Stimulated activated CD4-positive, alpha-beta T cell treated with anti-CD3 and anti-CD28 coated beads, Interleukin-4, amount 100 ng/mL, for 24 hours (primary cell): ENCODE data around the gene TFCP2.
"Not testable (repeated sequence)": the region's sequence is repeated elsewhere in the genome, so short reads cannot be mapped to it uniquely, and the experiment has no call there.

Source experiments
- DNase-seq: peaks from one replicate; pipeline ENCODE4 v3.0.0-alpha.2; 2020

Gene TFCP2

GRCh38 chr12:51172515-51173431 is at the start of gene TFCP2:
Gene TFCP2 (minus strand): TSS chr12:51173135. CDS start chr12:51172422, 713 bp downstream.
- DNase-seq = peak; percentile 94

GRCh38 chr12:51222461-51222860 is 49.5 kb upstream of the TFCP2 start:
- DNase-seq = no peak

- DNase-seq = not testable (repeated sequence)
Measured at GRCh38 chr12:51219857-51220256, 46.9 kb upstream of the TFCP2 start.

- DNase-seq = no peak
Measured at GRCh38 chr12:51219322-51219721, 46.4 kb upstream of the TFCP2 start.

- DNase-seq = no peak
Measured at GRCh38 chr12:51218607-51219161, 45.7 kb upstream of the TFCP2 start.

- peak; percentile 71 for DNase-seq
Measured at GRCh38 chr12:51217968-51218606, 45.2 kb upstream of the TFCP2 start, which contains the start of gene POU6F1. Gene POU6F1 (minus strand): TSS chr12:51218062. CDS start chr12:51206836, 11,226 bp downstream.

GRCh38 chr12:51217133-51217967 is 44.4 kb upstream of the TFCP2 start:
- peak; percentile 42 for DNase-seq

- no peak for DNase-seq
Measured at GRCh38 chr12:51216642-51217041, 43.7 kb upstream of the TFCP2 start.

- DNase-seq = no peak
Measured at GRCh38 chr12:51214895-51215294, 42.0 kb upstream of the TFCP2 start.

- no peak for DNase-seq
Measured at GRCh38 chr12:51210690-51211395, 37.9 kb upstream of the TFCP2 start.

- DNase-seq = no peak
Measured at GRCh38 chr12:51209259-51209658, 36.3 kb upstream of the TFCP2 start.

GRCh38 chr12:51208016-51208660 is 35.2 kb upstream of the TFCP2 start:
- no peak for DNase-seq

- no peak for DNase-seq
Measured at GRCh38 chr12:51205350-51205749, 32.4 kb upstream of the TFCP2 start.

- DNase-seq = peak; percentile 13
Measured at GRCh38 chr12:51202718-51203117, 29.8 kb upstream of the TFCP2 start.

- no peak for DNase-seq
Measured at GRCh38 chr12:51200806-51201205, 27.9 kb upstream of the TFCP2 start.

GRCh38 chr12:51200156-51200555 is 27.2 kb upstream of the TFCP2 start:
- DNase-seq = no peak

GRCh38 chr12:51199366-51199945 is 26.5 kb upstream of the TFCP2 start:
- DNase-seq = no peak

GRCh38 chr12:51198568-51199365 is 25.8 kb upstream of the TFCP2 start:
- DNase-seq = no peak

- no peak for DNase-seq
Measured at GRCh38 chr12:51197736-51198567, 25.0 kb upstream of the TFCP2 start.
